CD4-positive, CD25-positive, alpha-beta regulatory T cell (primary cell): Measurements from ENCODE around the gene ZBTB18. TPM values are rescaled to one million over a fixed set of nuclear protein-coding genes. Genes with fewer than 3 reads are reported as not detected.

Experiments
- ATAC-seq, 2 donors: fragments of 150-1000 bp; cut with Tn5 transposase; one replicate each; pipeline ENCODE4 v1.10.0; 2021; ENCODE audit warnings: low read depth in 2 of 2, moderate number of reproducible peaks in 2 of 2, moderate library complexity in 1 of 2
- DNase-seq, 3 donors: peaks; one replicate each; pipeline versions ENCODE4 v3.0.0 to v3.0.0-alpha.2; 2012 to 2022; ENCODE audit warnings: mixed read lengths in 1 of 3
- H3K27ac ChIP-seq: one replicate; pipeline ENCODE4 v1.7.0; 2013; ENCODE audit warnings: mild to moderate bottlenecking, low read length; ENCODE audit not compliant: insufficient read depth, poor library complexity, severe bottlenecking
- H3K27me3 ChIP-seq: one replicate; pipeline ENCODE4 v1.7.0; 2013; ENCODE audit warnings: low read length; ENCODE audit not compliant: control insufficient read depth, insufficient read depth
- H3K36me3 ChIP-seq: one replicate; pipeline ENCODE4 v1.7.0; 2013; ENCODE audit warnings: mild to moderate bottlenecking, low read length, moderate library complexity; ENCODE audit not compliant: control insufficient read depth, insufficient read depth
- H3K4me1 ChIP-seq: 2 replicates; pipeline ENCODE4 v1.7.0; 2013; ENCODE audit warnings: mild to moderate bottlenecking, low read length; ENCODE audit not compliant: insufficient read depth, control insufficient read depth, poor library complexity, severe bottlenecking
- H3K4me3 ChIP-seq: one replicate; pipeline ENCODE4 v1.7.0; 2013; ENCODE audit warnings: low read depth, mild to moderate bottlenecking, low read length, moderate library complexity
- H3K9me3 ChIP-seq, 2 experiments: 1 replicate in 1 of 2; 2 replicates in 1 of 2; pipeline ENCODE4 v1.7.0; 2013; ENCODE audit warnings: low read length in 2 of 2, mild to moderate bottlenecking in 1 of 2, moderate library complexity in 1 of 2; ENCODE audit not compliant: control insufficient read depth in 2 of 2
- H3K27ac Mint-ChIP-seq, 3 donors: one replicate each; pipeline ENCODE4 v1.8.0; 2020 to 2022; ENCODE audit warnings: mild to moderate bottlenecking in 3 of 3, mixed read lengths in 3 of 3, moderate library complexity in 2 of 3
- H3K27me3 Mint-ChIP-seq: one replicate; pipeline ENCODE4 v1.8.0; 2022; ENCODE audit warnings: mild to moderate bottlenecking, mixed read lengths
- H3K36me3 Mint-ChIP-seq: one replicate; pipeline ENCODE4 v1.8.0; 2020; ENCODE audit warnings: mixed read lengths
- H3K4me1 Mint-ChIP-seq, 4 donors: one replicate each; pipeline ENCODE4 v1.8.0; 2020 to 2022; ENCODE audit warnings: mixed read lengths in 4 of 4, mild to moderate bottlenecking in 1 of 4
- H3K4me3 Mint-ChIP-seq, 4 donors: one replicate each; pipeline ENCODE4 v1.8.0; 2020 to 2022; ENCODE audit warnings: mild to moderate bottlenecking in 4 of 4, mixed read lengths in 4 of 4, moderate library complexity in 3 of 4
- H3K9me3 Mint-ChIP-seq, 7 donors: one replicate each; pipeline ENCODE4 v1.8.0; 2020 to 2022; ENCODE audit warnings: mixed read lengths in 7 of 7, mild to moderate bottlenecking in 3 of 7, moderate library complexity in 2 of 7
- polyA plus RNA-seq, 4 donors: library from polyadenylated mRNA; unstranded; fragments of 300-500 nt; fragmentation: Illumina TruSeq; gene quantifications; one replicate each; pipeline ENCODE4 v1.2.3, GENCODE V29; 2021
- total RNA-seq: library from RNA; stranded (reverse); gene quantifications from one replicate; pipeline ENCODE4 v1.2.3, GENCODE V29; 2022

The ZBTB18 gene
- total and polyA plus RNA-seq, 5 donors from 2014 or later = 0.76 to 21.7 (median 2.0) TPM

DNA sequence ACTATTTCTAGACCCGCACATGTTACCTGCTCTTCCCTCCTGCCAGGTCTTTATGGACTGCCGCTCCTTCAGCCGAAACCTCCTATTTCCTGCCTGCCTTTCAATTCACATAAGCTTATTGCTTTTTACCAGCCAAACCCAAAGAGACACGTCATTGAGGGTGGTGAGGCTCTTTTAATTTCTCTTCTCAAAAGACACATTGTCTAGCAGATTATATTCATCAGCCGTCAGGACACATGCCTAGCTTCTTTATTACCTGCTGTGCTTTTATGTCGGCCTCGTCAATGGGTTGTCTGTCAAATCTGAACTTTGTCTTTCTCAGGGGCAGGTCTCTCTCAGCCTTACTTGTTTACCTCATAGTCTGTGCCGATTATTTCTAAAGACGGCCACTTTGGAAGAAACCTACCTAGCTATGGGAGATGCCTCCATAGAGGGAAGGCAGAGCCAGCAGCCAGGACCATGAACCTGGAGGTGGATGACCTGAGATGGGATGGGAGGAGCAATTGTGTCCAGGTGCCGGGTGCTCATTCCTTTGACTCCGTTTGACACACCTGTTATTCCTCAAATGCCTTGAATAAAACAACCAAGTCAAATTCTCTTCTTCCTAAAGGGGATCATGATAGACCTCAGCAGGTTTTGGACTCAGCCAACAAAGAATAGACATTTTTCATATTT lies 42.0 kb downstream of the ZBTB18 start:
- H3K27ac ChIP-seq = no peak overlapping the region
- DNase-seq = no peak

GRCh38 chr1:244094880-244095528 lies 43.9 kb downstream of the ZBTB18 start:
- Histone ChIP-seq H3K9me3 (no peaks in the 10 kb centered on the region), H3K27me3 (peaks cover 4% of the 10 kb centered on the region), H3K4me3 (no peak overlapping the region), H3K36me3 (no peaks in the 10 kb centered on the region), H3K4me1 (no peaks in the 10 kb centered on the region), H3K27ac (no peak overlapping the region)
- ATAC-seq = no peak
- Mint-ChIP-seq H3K9me3 (peaks cover 0 to 3% (median 0%) of the 10 kb centered on the region in 7 donors), H3K4me3 (no peak overlapping the region), H3K4me1 (peaks cover 0 to 6% (median 1%) of the 10 kb centered on the region in 4 donors), H3K27me3 (peaks cover 11% of the 10 kb centered on the region), H3K27ac (no peak overlapping the region), H3K36me3 (no peaks in the 10 kb centered on the region)
- no peak for DNase-seq

More for the DNA sequence above, 42.0 kb downstream of the ZBTB18 start:
- peaks cover 0 to 6% (median 0%) of the 10 kb centered on the region in 4 donors for H3K4me1 Mint-ChIP-seq
- H3K27me3 ChIP-seq = no peaks in the 10 kb centered on the region
- H3K27me3 Mint-ChIP-seq = peaks cover 5% of the 10 kb centered on the region
- no peaks in the 10 kb centered on the region for H3K36me3 ChIP-seq
- H3K9me3 ChIP-seq = no peaks in the 10 kb centered on the region
- H3K9me3 Mint-ChIP-seq = no peaks in the 10 kb centered on the region
- H3K4me3 ChIP-seq = no peak overlapping the region
- H3K4me1 ChIP-seq = no peaks in the 10 kb centered on the region
- ATAC-seq = no peak
- H3K36me3 Mint-ChIP-seq = no peaks in the 10 kb centered on the region
- H3K4me3 Mint-ChIP-seq = no peak overlapping the region
- no peak overlapping the region for H3K27ac Mint-ChIP-seq

DNA sequence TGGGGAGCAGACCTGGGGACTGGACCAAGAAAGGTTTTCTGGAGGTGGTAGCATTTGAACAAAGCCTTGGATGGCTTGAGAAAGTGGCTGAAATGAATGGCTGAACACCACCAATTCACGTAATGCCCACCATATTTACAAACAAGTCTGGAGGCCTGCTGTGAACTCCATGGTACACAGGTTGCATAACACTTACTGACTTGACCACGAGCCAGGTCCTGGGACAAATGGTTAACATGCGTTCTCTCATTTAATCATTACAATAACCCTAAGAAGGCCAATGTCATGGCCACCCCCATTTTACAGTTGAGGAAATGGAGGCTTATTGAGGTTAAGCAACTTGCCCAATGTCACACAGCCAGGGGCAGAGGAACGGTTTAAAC lies 44.4 kb downstream of the ZBTB18 start:
- no peaks in the 10 kb centered on the region for H3K9me3 ChIP-seq
- Mint-ChIP-seq H3K4me3 (no peak overlapping the region), H3K27me3 (peaks cover 13% of the 10 kb centered on the region), H3K27ac (no peak overlapping the region), H3K9me3 (peaks cover 0 to 3% (median 0%) of the 10 kb centered on the region in 7 donors), H3K36me3 (no peaks in the 10 kb centered on the region), H3K4me1 (peaks cover 0 to 7% (median 4%) of the 10 kb centered on the region in 4 donors)
- H3K27me3 ChIP-seq = peaks cover 4% of the 10 kb centered on the region
- no peaks in the 10 kb centered on the region for H3K36me3 ChIP-seq
- ATAC-seq = no peak
- H3K4me1 ChIP-seq = no peaks in the 10 kb centered on the region
- DNase-seq = no peak
- H3K4me3 ChIP-seq = no peak overlapping the region
- H3K27ac ChIP-seq = no peak overlapping the region

DNA sequence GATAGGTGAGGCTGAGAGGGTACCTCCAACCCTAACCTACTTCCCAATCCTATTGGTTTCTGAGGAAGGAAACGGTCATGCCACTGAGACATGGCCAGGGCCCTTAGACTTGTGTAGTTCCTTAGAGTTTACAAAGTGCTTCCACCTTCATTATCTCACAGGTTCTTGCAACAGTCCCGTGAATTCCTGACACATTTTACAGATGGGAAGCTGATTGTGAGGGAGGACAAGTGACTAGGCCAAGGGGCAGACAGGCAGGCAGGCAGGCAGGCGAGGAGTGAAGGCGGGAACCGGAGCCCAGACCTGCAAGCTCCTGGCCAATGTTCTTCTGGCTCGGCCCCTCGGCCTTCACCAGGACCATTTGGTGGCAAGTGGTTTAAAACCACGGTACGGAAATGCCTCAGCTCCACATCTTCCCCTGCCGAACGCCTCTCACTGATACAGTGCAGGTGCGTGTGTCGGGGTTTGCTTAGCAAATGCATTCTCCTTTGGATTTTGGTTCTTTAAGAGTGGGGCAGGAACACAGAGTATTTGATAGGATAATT lies 45.1 kb downstream of the ZBTB18 start:
- Mint-ChIP-seq H3K27me3 (peaks cover 19% of the 10 kb centered on the region), H3K36me3 (no peaks in the 10 kb centered on the region), H3K9me3 (peaks cover 0 to 3% (median 0%) of the 10 kb centered on the region in 7 donors), H3K4me1 (peaks cover 0 to 13% (median 10%) of the 10 kb centered on the region in 4 donors), H3K4me3 (no peak overlapping the region), H3K27ac (no peak overlapping the region)
- H3K4me3 ChIP-seq = no peak overlapping the region
- H3K27ac ChIP-seq = no peak overlapping the region
- no peak for DNase-seq
- no peaks in the 10 kb centered on the region for H3K36me3 ChIP-seq
- H3K9me3 ChIP-seq = no peaks in the 10 kb centered on the region
- H3K4me1 ChIP-seq = no peaks in the 10 kb centered on the region
- peaks cover 4% of the 10 kb centered on the region for H3K27me3 ChIP-seq
- no peak for ATAC-seq

- H3K4me1 ChIP-seq = no peaks in the 10 kb centered on the region
- DNase-seq (no peak), ATAC-seq (no peak)
- Mint-ChIP-seq H3K36me3 (no peaks in the 10 kb centered on the region), H3K4me1 (peaks cover 0 to 16% (median 10%) of the 10 kb centered on the region in 4 donors), H3K9me3 (peaks cover 0 to 3% (median 0%) of the 10 kb centered on the region in 7 donors), H3K27me3 (peaks cover 19% of the 10 kb centered on the region), H3K4me3 (no peak overlapping the region), H3K27ac (no peak overlapping the region)
- no peak overlapping the region for H3K4me3 ChIP-seq
- H3K27ac ChIP-seq = no peak overlapping the region
- H3K36me3 ChIP-seq = no peaks in the 10 kb centered on the region
- H3K27me3 ChIP-seq = peaks cover 7% of the 10 kb centered on the region
- no peaks in the 10 kb centered on the region for H3K9me3 ChIP-seq
Observed at GRCh38 chr1:244096691-244097090, 45.6 kb downstream of the ZBTB18 start.

- ATAC-seq (no peak), DNase-seq (no peak)
- H3K27me3 ChIP-seq = peaks cover 7% of the 10 kb centered on the region
- H3K4me1 Mint-ChIP-seq = peaks cover 0 to 16% (median 8%) of the 10 kb centered on the region in 4 donors
- H3K4me3 ChIP-seq = no peak overlapping the region
- peaks cover 19% of the 10 kb centered on the region for H3K27me3 Mint-ChIP-seq
- H3K27ac Mint-ChIP-seq = no peak overlapping the region
- H3K36me3 ChIP-seq = no peaks in the 10 kb centered on the region
- H3K9me3 Mint-ChIP-seq = peaks cover 0 to 3% (median 0%) of the 10 kb centered on the region in 7 donors
- no peaks in the 10 kb centered on the region for H3K9me3 ChIP-seq
- no peak overlapping the region for H3K27ac ChIP-seq
- no peaks in the 10 kb centered on the region for H3K4me1 ChIP-seq
- no peaks in the 10 kb centered on the region for H3K36me3 Mint-ChIP-seq
- H3K4me3 Mint-ChIP-seq = no peak overlapping the region
Observed at GRCh38 chr1:244097523-244098405, 46.7 kb downstream of the ZBTB18 start.

GRCh38 chr1:244099258-244099930 lies 48.3 kb downstream of the ZBTB18 start:
- no peak overlapping the region for H3K4me3 ChIP-seq
- Mint-ChIP-seq H3K27ac (no peak overlapping the region), H3K9me3 (peaks cover 0 to 3% (median 0%) of the 10 kb centered on the region in 7 donors), H3K36me3 (no peaks in the 10 kb centered on the region), H3K27me3 (peaks cover 16% of the 10 kb centered on the region), H3K4me3 (no peak overlapping the region), H3K4me1 (peaks cover 0 to 16% (median 7%) of the 10 kb centered on the region in 4 donors)
- no peaks in the 10 kb centered on the region for H3K9me3 ChIP-seq
- H3K27me3 ChIP-seq = peaks cover 8% of the 10 kb centered on the region
- ATAC-seq (no peak), DNase-seq (no peak)
- H3K36me3 ChIP-seq = no peaks in the 10 kb centered on the region
- no peak overlapping the region for H3K27ac ChIP-seq
- H3K4me1 ChIP-seq = no peaks in the 10 kb centered on the region
